Measurements from ENCODE around the gene LIF.
A peak's percentile ranks its signal among the peaks of the same experiment; 100 is the strongest.

The LIF gene

GRCh38 chr22:30284172-30284571, 37.6 kb upstream of the LIF start:
- no peak for DNase-seq (ENCODE audit: low read depth)

- DNase-seq (ENCODE audit: low read depth): no peak
These were observed 36.8 kb upstream of the LIF start for GRCh38 chr22:30283342-30283741.

- DNase-seq (ENCODE audit: low read depth): no peak
These were observed 36.1 kb upstream of the LIF start for GRCh38 chr22:30282616-30283046.

- DNase-seq (ENCODE audit: low read depth): no peak
These were observed 33.9 kb upstream of the LIF start for GRCh38 chr22:30280505-30280904.

GRCh38 chr22:30279932-30280331, 33.4 kb upstream of the LIF start:
- DNase-seq (ENCODE audit: low read depth): no peak

- no peak for DNase-seq (ENCODE audit: low read depth)
These were observed 32.7 kb upstream of the LIF start for GRCh38 chr22:30279046-30279788.

GRCh38 chr22:30277547-30278344, 31.2 kb upstream of the LIF start:
- peak; percentile 50 for DNase-seq (ENCODE audit: low read depth)

- no peak for DNase-seq (ENCODE audit: low read depth)
These were observed 29.5 kb upstream of the LIF start for GRCh38 chr22:30276039-30276438.

GRCh38 chr22:30275625-30276024, 29.1 kb upstream of the LIF start:
- DNase-seq (ENCODE audit: low read depth): no peak

- DNase-seq (ENCODE audit: low read depth): no peak
These were observed 27.9 kb upstream of the LIF start for GRCh38 chr22:30274437-30274812.

GRCh38 chr22:30273711-30274436, 27.3 kb upstream of the LIF start:
- DNase-seq (ENCODE audit: low read depth): no peak

GRCh38 chr22:30272781-30273601, 26.4 kb upstream of the LIF start:
- no peak for DNase-seq (ENCODE audit: low read depth)

- no peak for DNase-seq (ENCODE audit: low read depth)
These were observed 24.3 kb upstream of the LIF start for GRCh38 chr22:30270832-30271231.

- no peak for DNase-seq (ENCODE audit: low read depth)
These were observed 21.8 kb upstream of the LIF start for GRCh38 chr22:30268331-30268730.

- DNase-seq (ENCODE audit: low read depth): no peak
These were observed 21.1 kb upstream of the LIF start for GRCh38 chr22:30267382-30268302.

- no peak for DNase-seq (ENCODE audit: low read depth)
These were observed 20.2 kb upstream of the LIF start, which contains the start of gene OSM for GRCh38 chr22:30266445-30267381. Gene OSM, minus strand, starts transcription at chr22:30266851. Its CDS starts 52 bp downstream, at chr22:30266799.

GRCh38 chr22:30265823-30266444, 19.4 kb upstream of the LIF start:
- no peak for DNase-seq (ENCODE audit: low read depth)

GRCh38 chr22:30265131-30265720, 18.7 kb upstream of the LIF start:
- DNase-seq (ENCODE audit: low read depth): no peak

- DNase-seq (ENCODE audit: low read depth): no peak
These were observed 17.3 kb upstream of the LIF start for GRCh38 chr22:30263883-30264282.
